HepG2 (cell line): ENCODE data around the gene GNG7. TPM values are rescaled to one million over a fixed set of nuclear protein-coding genes. Genes with fewer than 3 reads are reported as not detected.

Experiments used
- ATAC-seq: fragments of 200-7000 bp; cut with Tn5 transposase; 3 replicates; pipeline ENCODE4 v1.9.1; 2020; ENCODE audit warnings: mild to moderate bottlenecking, moderate library complexity
- BruUV-seq: library from RNA; stranded (reverse); fragments of 400-500 nt; replicated peaks from 2 replicates; lab custom pipeline; 2021; lab: Mats Ljungman, UMichigan
- CTCF ChIA-PET: fragments of 300-600 bp; formaldehyde crosslinking; extraction: SDS; loops from one replicate; lab custom pipeline; 2021; ENCODE audit warnings: low total read pairs, inconsistent platforms, low intra/inter-chr PET ratio; lab: Yijun Ruan, JAX
- POLR2A ChIA-PET: fragments of 350-600 bp; sonication (Branson Sonifier 250); formaldehyde crosslinking; loops from one replicate; lab custom pipeline; 2020; ENCODE audit warnings: antibody characterized with exemption, inconsistent platforms; lab: Yijun Ruan, JAX
- DNase-seq: peaks from one replicate; pipeline ENCODE4 v3.0.0-alpha.2; 2015; ENCODE audit warnings: low spot score
- FAIRE-seq: peaks from 3 replicates; lab custom pipeline; 2011; peaks lifted over from hg19 to GRCh38; lab: Jason Lieb, UNC
- H2AFZ ChIP-seq: one replicate; pipeline ENCODE4 v1.6.1; 2011; ENCODE audit warnings: low read length, inconsistent platforms
- H3K27ac ChIP-seq: fragments of 300-600 bp; 3 replicates; pipeline ENCODE4 v1.8.0; 2011; ENCODE audit warnings: mixed run types, mild to moderate bottlenecking, mixed read lengths, low read length, inconsistent platforms; ENCODE audit not compliant: insufficient read depth; ENCODE audit errors: extremely low read length
- H3K27me3 ChIP-seq, 2 experiments: fragments of 200-600 bp in 1 of 2; 2 replicates in 1 of 2; 3 replicates in 1 of 2; pipeline versions ENCODE4 v1.6.0 to v1.8.0; 2011; ENCODE audit warnings: low read length in 2 of 2, mild to moderate bottlenecking in 2 of 2, moderate library complexity in 2 of 2, inconsistent platforms in 1 of 2; ENCODE audit not compliant: insufficient read depth in 2 of 2, control insufficient read depth in 1 of 2
- H3K36me3 ChIP-seq, 2 experiments: fragments of 200-600 bp in 1 of 2; replicated peaks in 1 of 2; 2 replicates in 1 of 2; 3 replicates in 1 of 2; pipeline versions ENCODE4 v1.5.1 to v1.8.0; 2011; ENCODE audit warnings: low read length in 2 of 2, inconsistent platforms in 1 of 2; ENCODE audit not compliant: insufficient read depth in 2 of 2, control insufficient read depth in 1 of 2
- H3K4me1 ChIP-seq: 2 replicates; pipeline ENCODE4 v1.5.1; 2012; ENCODE audit warnings: low read length, inconsistent platforms; ENCODE audit not compliant: insufficient read depth
- H3K4me2 ChIP-seq: 2 replicates; pipeline ENCODE4 v1.6.0; 2011; ENCODE audit warnings: low read depth, low read length, inconsistent platforms
- H3K4me3 ChIP-seq, 3 experiments: fragments of 200-600 bp in 1 of 3; sonication (generic), shearing (Covaris generic) in 1 of 3; replicated peaks in 1 of 3; 2 replicates each; pipeline ENCODE4 v1.5.1; 2011 to 2016; ENCODE audit warnings: low read length in 3 of 3, inconsistent platforms in 2 of 3, low read depth in 2 of 3, mild to moderate bottlenecking in 2 of 3, control low read depth in 1 of 3, mixed read lengths in 1 of 3; ENCODE audit not compliant: insufficient read depth in 1 of 3
- H3K79me2 ChIP-seq: one replicate; pipeline ENCODE4 v1.6.1; 2011; ENCODE audit warnings: low read length, inconsistent platforms; ENCODE audit not compliant: insufficient read depth
- H3K9ac ChIP-seq: 2 replicates; pipeline ENCODE4 v1.6.0; 2011; ENCODE audit warnings: mild to moderate bottlenecking, low read depth, low read length, inconsistent platforms; ENCODE audit not compliant: insufficient read depth
- H3K9me3 ChIP-seq: 2 replicates; pipeline ENCODE4 v1.5.1; 2012; ENCODE audit warnings: mild to moderate bottlenecking, low read length
- H4K20me1 ChIP-seq: 2 replicates; pipeline ENCODE4 v1.6.0; 2011; ENCODE audit warnings: inconsistent platforms, mild to moderate bottlenecking, low read length, moderate library complexity; ENCODE audit not compliant: insufficient read depth
- HDAC1 ChIP-seq: sonication (generic); formaldehyde crosslinking; IDR thresholded peaks from 2 replicates; pipeline ENCODE4 v1.5.1; 2020; ENCODE audit warnings: mild to moderate bottlenecking, missing genetic modification reagents
- HIVEP1 ChIP-seq: sonication (generic); formaldehyde crosslinking; IDR thresholded peaks from 2 replicates; pipeline ENCODE4 v1.4.0; 2020; ENCODE audit warnings: mild to moderate bottlenecking, missing genetic modification reagents
- KLF12 ChIP-seq: sonication (generic); formaldehyde crosslinking; IDR thresholded peaks from 2 replicates; pipeline ENCODE4 v1.4.0; 2020; ENCODE audit warnings: missing genetic modification reagents, borderline replicate concordance
- KLF9 ChIP-seq: IDR thresholded peaks from 2 replicates; pipeline ENCODE4 v1.6.1; 2016; ENCODE audit warnings: low read depth
- NFATC3 ChIP-seq: sonication (generic); formaldehyde crosslinking; IDR thresholded peaks from 2 replicates; pipeline ENCODE4 v1.5.1; 2020; ENCODE audit warnings: mild to moderate bottlenecking, missing genetic modification reagents
- POLR2A ChIP-seq, 2 experiments: IDR thresholded peaks; 2 replicates each; pipeline ENCODE4 v1.6.1; 2011; ENCODE audit warnings: low read depth in 2 of 2, low read length in 2 of 2, mild to moderate bottlenecking in 1 of 2, moderate library complexity in 1 of 2; ENCODE audit not compliant: insufficient read depth in 1 of 2
- RAD51 ChIP-seq: fragments of 450-650 bp; IDR thresholded peaks from 2 replicates; pipeline ENCODE4 v1.6.1; 2016; ENCODE audit warnings: borderline replicate concordance
- SIX4 ChIP-seq: sonication (generic); formaldehyde crosslinking; IDR thresholded peaks from 2 replicates; pipeline ENCODE4 v1.4.0; 2020; ENCODE audit warnings: missing genetic modification reagents
- SMAD1 ChIP-seq: sonication (generic); formaldehyde crosslinking; IDR thresholded peaks from 2 replicates; pipeline ENCODE4 v1.4.0; 2020; ENCODE audit warnings: missing genetic modification reagents, low read depth, mild to moderate bottlenecking, borderline replicate concordance
- SOX13 ChIP-seq, 3 experiments: fragments of 450-650 bp in 1 of 3; sonication (generic) in 1 of 3; formaldehyde crosslinking in 1 of 3; IDR thresholded peaks in 2 of 3; conservative IDR thresholded peaks in 1 of 3; 2 replicates each; pipeline versions ENCODE4 v1.5.0 to v1.6.1; 2016 to 2020; ENCODE audit warnings: antibody characterized with exemption in 1 of 3, mild to moderate bottlenecking in 1 of 3, missing compliant biosample characterization in 1 of 3, missing genetic modification reagents in 1 of 3, moderate library complexity in 1 of 3
- SYNCRIP ChIP-seq: fragments of 200-400 bp; formaldehyde crosslinking; IDR thresholded peaks from 2 replicates; pipeline ENCODE4 v1.6.1; 2018; ENCODE audit warnings: mild to moderate bottlenecking, low read depth, low read length; ENCODE audit not compliant: insufficient read depth
- TBP ChIP-seq: sonication (generic); formaldehyde crosslinking; IDR thresholded peaks from 2 replicates; pipeline ENCODE4 v1.5.0; 2020; ENCODE audit warnings: missing genetic modification reagents
- TBX2 ChIP-seq: sonication (generic); formaldehyde crosslinking; IDR thresholded peaks from 2 replicates; pipeline ENCODE4 v1.5.0; 2020; ENCODE audit warnings: missing genetic modification reagents, mild to moderate bottlenecking, borderline replicate concordance
- ZIK1 ChIP-seq: sonication (generic); formaldehyde crosslinking; IDR thresholded peaks from 2 replicates; pipeline ENCODE4 v1.5.0; 2020; ENCODE audit warnings: mild to moderate bottlenecking, low read depth, missing genetic modification reagents, borderline replicate concordance
- ZNF274 ChIP-seq: sonication (generic); formaldehyde crosslinking; IDR thresholded peaks from 2 replicates; pipeline ENCODE4 v1.5.1; 2020; ENCODE audit warnings: mild to moderate bottlenecking, missing genetic modification reagents
- ZNF446 ChIP-seq: sonication (generic); formaldehyde crosslinking; IDR thresholded peaks from 2 replicates; pipeline ENCODE4 v1.5.0; 2020; ENCODE audit warnings: mild to moderate bottlenecking, missing genetic modification reagents
- ZNF614 ChIP-seq: IDR thresholded peaks from 2 replicates; pipeline ENCODE4 v1.6.1; 2018; ENCODE audit warnings: missing biosample characterization, missing genetic modification reagents, inconsistent platforms, borderline replicate concordance
- ZNF616 ChIP-seq: sonication (generic); formaldehyde crosslinking; IDR thresholded peaks from 2 replicates; pipeline ENCODE4 v1.5.0; 2020; ENCODE audit warnings: low read depth, mild to moderate bottlenecking, missing genetic modification reagents
- WGBS: methylation state at CpG from one replicate; pipeline ENCODE4 v1.1.6; 2017; ENCODE audit warnings: low lambda C conversion rate; 5-methylcytosine and 5-hydroxymethylcytosine counted together
- in situ Hi-C: cut with HindIII; loops from 2 replicates; pipeline ENCODE4 v1.10.0; 2017; ENCODE audit warnings: low pct_unique_long_range_greater_than_20kb; ENCODE audit not compliant: extremely low pct_ligation_motif_present
- intact Hi-C: fragments of 100-400 bp; cut with micrococcal nuclease; formaldehyde crosslinking; loops from one replicate; pipeline ENCODE4 v1.10.0; 2022; ENCODE audit not compliant: unreplicated experiment
- polyA plus RNA-seq, 8 experiments: library from polyadenylated mRNA; depleted of rRNA in 3 of 8; stranded (reverse) in 7 of 8; unstranded in 1 of 8; fragments of >200 nt; fragmentation: Illumina TruSeq in 4 of 8; extraction: Trizol in 4 of 8; gene quantifications; 2 replicates each; pipeline versions ENCODE4 v1.2.1 to v1.2.3, GENCODE V29; 2011 to 2016; ENCODE audit warnings: low read depth in 4 of 8, missing spikeins in 1 of 8, mixed read lengths in 1 of 8; ENCODE audit not compliant: insufficient read depth in 1 of 8
- total RNA-seq, 5 experiments: library from RNA; depleted of rRNA; stranded (reverse); fragments of >200 nt; fragmentation: Illumina TruSeq; extraction: Trizol; gene quantifications; 2 replicates each; pipeline ENCODE4 v1.2.3, GENCODE V29; 2016; ENCODE audit warnings: low read depth in 1 of 5
- TF ChIP-seq, protein P1 (sequence below): sonication (generic); formaldehyde crosslinking; IDR thresholded peaks from 2 replicates; pipeline ENCODE4 v1.4.0; 2020; ENCODE audit warnings: missing genetic modification reagents, borderline replicate concordance
- TF ChIP-seq, protein P2 (sequence below): sonication (generic); formaldehyde crosslinking; IDR thresholded peaks from 2 replicates; pipeline ENCODE4 v1.8.0; 2023; ENCODE audit warnings: mild to moderate bottlenecking, missing genetic modification reagents

GNG7 gene
- total and polyA plus RNA-seq, 2 of the 13 experiments (the other 11 are each of a cell fraction or from before 2014, with no cell fraction given): 1.4 to 3.3 TPM

DNA sequence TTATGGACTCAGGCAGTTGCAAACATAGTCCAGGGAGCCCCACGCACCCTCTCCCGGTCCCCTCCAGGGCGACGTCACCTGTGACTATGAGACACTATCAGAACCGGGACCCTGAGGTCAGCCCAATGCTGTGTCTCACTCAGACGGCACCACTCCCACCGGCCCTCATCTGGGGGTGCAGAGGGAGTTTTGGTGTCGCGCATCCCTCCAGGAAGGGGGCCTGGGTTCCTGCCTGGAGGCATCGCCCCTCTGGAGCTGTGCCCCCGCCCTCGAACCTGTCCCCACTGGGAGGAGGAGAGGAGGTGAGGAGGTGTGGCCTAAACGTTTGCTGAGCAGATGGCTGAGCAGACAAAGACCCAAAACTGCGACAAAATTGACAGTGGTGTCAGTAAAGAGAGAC, 175.3 kb downstream of the GNG7 start (continued):
- TF ChIP-seq, protein P1, sequence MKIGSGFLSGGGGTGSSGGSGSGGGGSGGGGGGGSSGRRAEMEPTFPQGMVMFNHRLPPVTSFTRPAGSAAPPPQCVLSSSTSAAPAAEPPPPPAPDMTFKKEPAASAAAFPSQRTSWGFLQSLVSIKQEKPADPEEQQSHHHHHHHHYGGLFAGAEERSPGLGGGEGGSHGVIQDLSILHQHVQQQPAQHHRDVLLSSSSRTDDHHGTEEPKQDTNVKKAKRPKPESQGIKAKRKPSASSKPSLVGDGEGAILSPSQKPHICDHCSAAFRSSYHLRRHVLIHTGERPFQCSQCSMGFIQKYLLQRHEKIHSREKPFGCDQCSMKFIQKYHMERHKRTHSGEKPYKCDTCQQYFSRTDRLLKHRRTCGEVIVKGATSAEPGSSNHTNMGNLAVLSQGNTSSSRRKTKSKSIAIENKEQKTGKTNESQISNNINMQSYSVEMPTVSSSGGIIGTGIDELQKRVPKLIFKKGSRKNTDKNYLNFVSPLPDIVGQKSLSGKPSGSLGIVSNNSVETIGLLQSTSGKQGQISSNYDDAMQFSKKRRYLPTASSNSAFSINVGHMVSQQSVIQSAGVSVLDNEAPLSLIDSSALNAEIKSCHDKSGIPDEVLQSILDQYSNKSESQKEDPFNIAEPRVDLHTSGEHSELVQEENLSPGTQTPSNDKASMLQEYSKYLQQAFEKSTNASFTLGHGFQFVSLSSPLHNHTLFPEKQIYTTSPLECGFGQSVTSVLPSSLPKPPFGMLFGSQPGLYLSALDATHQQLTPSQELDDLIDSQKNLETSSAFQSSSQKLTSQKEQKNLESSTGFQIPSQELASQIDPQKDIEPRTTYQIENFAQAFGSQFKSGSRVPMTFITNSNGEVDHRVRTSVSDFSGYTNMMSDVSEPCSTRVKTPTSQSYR: no peak
- TF ChIP-seq ZIK1 (no peak), KLF12 (CRISPR knock-in tag) (no peak), TBX2 (CRISPR knock-in tag) (no peak), SIX4 (CRISPR knock-in tag) (no peak), POLR2A (IDR thresholded peaks at IDR 0.05; ENCODE audit: insufficient read depth in 1 of 2, low read depth in 2 of 2, low read length in 2 of 2) (no peak), ZNF446 (CRISPR knock-in tag) (no peak), ZNF274 (no peak)

DNA sequence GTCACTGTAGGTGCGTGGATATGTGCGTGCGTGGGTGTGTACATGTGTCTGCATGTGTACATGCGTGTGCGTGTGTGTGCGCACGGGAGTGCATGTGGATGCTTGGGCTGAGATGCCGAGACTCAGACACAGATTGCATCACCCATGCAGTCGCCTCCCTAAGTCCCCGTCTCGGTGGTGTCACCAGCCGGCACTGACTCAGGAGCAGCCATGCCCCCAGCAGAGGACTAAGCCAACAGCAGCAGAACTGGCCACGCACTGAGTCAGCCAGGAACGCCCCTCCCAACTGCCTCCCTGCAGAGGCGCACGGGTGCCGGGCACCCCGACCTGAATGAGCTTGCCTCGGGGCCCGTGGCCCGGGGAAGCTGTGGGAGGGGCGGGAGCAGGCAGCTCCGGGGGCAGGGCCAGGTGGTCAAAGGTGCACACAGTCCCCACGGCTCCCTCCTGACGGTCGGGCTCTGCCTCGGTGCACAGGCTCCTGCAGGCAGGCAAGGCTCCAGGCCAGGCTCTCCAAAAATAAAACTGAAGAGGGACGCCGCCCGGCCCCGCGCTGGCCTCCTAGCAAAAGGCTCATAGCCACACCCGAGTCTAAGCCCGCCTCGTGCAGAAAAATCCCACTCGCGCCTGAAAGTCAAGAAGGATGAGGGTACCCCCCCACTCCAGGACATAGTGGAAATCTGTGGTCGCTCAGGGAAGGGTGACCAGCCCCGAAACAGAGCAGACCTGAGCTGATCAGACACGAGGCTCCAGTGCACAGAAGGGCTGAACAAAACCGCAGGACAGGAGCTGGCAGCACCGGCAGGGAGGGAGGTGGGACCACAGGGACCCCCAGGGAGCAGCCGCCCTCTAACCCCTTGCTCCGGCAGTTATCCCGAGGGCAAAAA, 177.4 kb downstream of the GNG7 start:
- in situ Hi-C loops: no loop called here
- ATAC-seq (peak; percentile 79), DNase-seq (peak; percentile 68), FAIRE-seq (no peak)
- peak overlapping the region; percentile 30 for H3K9ac ChIP-seq
- ChIA-PET POLR2A (interaction anchor here (0.9 to 1.7 kb wide), 5 partner anchors 9 to 86 kb away, joined by 3 to 12 read pairs (median 8); partner anchors contain the start of gene GADD45B), CTCF (no interaction called here)
- no peak overlapping the region for H3K27ac ChIP-seq
- H3K27me3 ChIP-seq: no peaks in the 10 kb centered on the region
- no TSS peak for BruUV-seq
- intact Hi-C loops: loop anchor here (5.0 kb wide), 2 partner anchors 48 to 52 kb away; partner anchors contain the start of gene GADD45B
- H3K4me1 ChIP-seq: peaks cover 84% of the 10 kb centered on the region
- WGBS: 53% methylated on average over 16 of the region's 45 CpGs
- H3K9me3 ChIP-seq: no peaks in the 10 kb centered on the region
- H3K4me2 ChIP-seq: peak overlapping the region; percentile 70
- H3K79me2 ChIP-seq: no peaks in the 10 kb centered on the region
- no peak overlapping the region for H2AFZ ChIP-seq
- H3K4me3 ChIP-seq: peak overlapping the region in 2 of 3 experiments; percentile 42 to 57; a peak in 5 of 6 replicates
- no peaks in the 10 kb centered on the region for H4K20me1 ChIP-seq
- no peaks in the 10 kb centered on the region for H3K36me3 ChIP-seq
- TF ChIP-seq, protein P2, sequence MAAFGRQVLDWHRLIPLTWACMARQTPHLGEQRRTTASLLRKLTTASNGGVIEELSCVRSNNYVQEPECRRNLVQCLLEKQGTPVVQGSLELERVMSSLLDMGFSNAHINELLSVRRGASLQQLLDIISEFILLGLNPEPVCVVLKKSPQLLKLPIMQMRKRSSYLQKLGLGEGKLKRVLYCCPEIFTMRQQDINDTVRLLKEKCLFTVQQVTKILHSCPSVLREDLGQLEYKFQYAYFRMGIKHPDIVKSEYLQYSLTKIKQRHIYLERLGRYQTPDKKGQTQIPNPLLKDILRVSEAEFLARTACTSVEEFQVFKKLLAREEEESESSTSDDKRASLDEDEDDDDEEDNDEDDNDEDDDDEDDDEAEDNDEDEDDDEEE (CRISPR knock-in tag): no peak
- TF ChIP-seq NFATC3 (CRISPR knock-in tag) (no peak), RAD51 (no peak), TBP (CRISPR knock-in tag) (no peak), ZNF616 (no peak), HIVEP1 (CRISPR knock-in tag) (no peak), KLF9 (CRISPR knock-in tag) (no peak), ZNF614 (CRISPR knock-in tag) (no peak), HDAC1 (CRISPR knock-in tag) (peak; percentile 18; the same call in 1 of the 2 replicates), SMAD1 (no peak), SYNCRIP (no peak), SOX13 (IDR thresholded peaks at IDR 0.05) (no peak), SOX13 (CRISPR knock-in tag; conservative IDR thresholded peaks at IDR 0.05 in 1 of 2, IDR thresholded peaks at IDR 0.05 in 1 of 2) (no peak)
